ENCODE measurements around the gene HTR3D. TPM values are rescaled to one million over a fixed set of nuclear protein-coding genes. Genes with fewer than 3 reads are reported as not detected.
A peak's percentile ranks its signal among the peaks of the same experiment; 100 is the strongest.
"Not testable (repeated sequence)": the region's sequence is repeated elsewhere in the genome, so short reads cannot be mapped to it uniquely, and the experiment has no call there.

The HTR3D gene
- total and polyA plus RNA-seq, 2 experiments from 2014 or later = not detected

GRCh38 chr3:184017672-184018423 is 13.7 kb upstream of the HTR3D start, which contains the start of gene ABCC5:
TSS of gene ABCC5 (minus strand) at chr3:184017884. CDS start at chr3:184014392, 3,492 bp downstream.
- peak; percentile 31 for TF ChIP-seq CTCF (IDR thresholded peaks at IDR 0.05; ENCODE audit: low read depth, low read length)
- Histone ChIP-seq H3K27me3 (no peaks in the 10 kb centered on the region), H3K9me3 (ENCODE audit: low read depth) (no peaks in the 10 kb centered on the region), H3K27ac (peak within 1 kb of the TSS; percentile 93), H3K4me3 (peak within 1 kb of the TSS; percentile 92), H3K36me3 (peaks cover 7% of the 10 kb centered on the region), H3K4me1 (ENCODE audit: low read depth) (peaks cover 28% of the 10 kb centered on the region)
- DNase-seq (ENCODE audit: low read depth in 1 of 2, low spot score in 1 of 2) = peak; percentile 96

GRCh38 chr3:184018424-184018973 is 13.0 kb upstream of the HTR3D start:
- peaks cover 3% of the 10 kb centered on the region for H3K36me3 ChIP-seq
- peak overlapping the region; percentile 92 for H3K4me3 ChIP-seq
- H3K27me3 ChIP-seq = no peaks in the 10 kb centered on the region
- H3K27ac ChIP-seq = peak overlapping the region; percentile 88
- peaks cover 28% of the 10 kb centered on the region for H3K4me1 ChIP-seq (ENCODE audit: low read depth)
- no peak for TF ChIP-seq CTCF (IDR thresholded peaks at IDR 0.05; ENCODE audit: low read depth, low read length)
- no peaks in the 10 kb centered on the region for H3K9me3 ChIP-seq (ENCODE audit: low read depth)
- DNase-seq (ENCODE audit: low read depth in 1 of 2, low spot score in 1 of 2) = no peak

- DNase-seq (ENCODE audit: low read depth in 1 of 2, low spot score in 1 of 2) = no peak
- Histone ChIP-seq H3K27ac (no peak overlapping the region), H3K36me3 (no peaks in the 10 kb centered on the region), H3K4me1 (ENCODE audit: low read depth) (no peaks in the 10 kb centered on the region), H3K27me3 (no peaks in the 10 kb centered on the region), H3K4me3 (no peak overlapping the region), H3K9me3 (ENCODE audit: low read depth) (no peaks in the 10 kb centered on the region)
- no peak for TF ChIP-seq CTCF (IDR thresholded peaks at IDR 0.05; ENCODE audit: low read depth, low read length)
Measured at GRCh38 chr3:184022323-184022722, 9.2 kb upstream of the HTR3D start.

GRCh38 chr3:184025256-184025655 is 6.3 kb upstream of the HTR3D start:
- H3K36me3 ChIP-seq; H3K4me1 ChIP-seq (ENCODE audit: low read depth); DNase-seq (ENCODE audit: low read depth in 1 of 2, low spot score in 1 of 2); H3K4me3 ChIP-seq; H3K27me3 ChIP-seq; H3K27ac ChIP-seq; H3K9me3 ChIP-seq (ENCODE audit: low read depth): not testable (repeated sequence)

- not testable (repeated sequence) for H3K4me3 ChIP-seq; DNase-seq (ENCODE audit: low read depth in 1 of 2, low spot score in 1 of 2); H3K9me3 ChIP-seq (ENCODE audit: low read depth); H3K27ac ChIP-seq; H3K27me3 ChIP-seq; H3K4me1 ChIP-seq (ENCODE audit: low read depth); H3K36me3 ChIP-seq
Measured at GRCh38 chr3:184028275-184028890, 3.2 kb upstream of the HTR3D start.

GRCh38 chr3:184029443-184029842 is 2.1 kb upstream of the HTR3D start:
- no peak for TF ChIP-seq CTCF (IDR thresholded peaks at IDR 0.05; ENCODE audit: low read depth, low read length)
- H3K36me3 ChIP-seq = no peaks in the 10 kb centered on the region
- no peaks in the 10 kb centered on the region for H3K27me3 ChIP-seq
- DNase-seq (ENCODE audit: low read depth in 1 of 2, low spot score in 1 of 2) = no peak
- H3K9me3 ChIP-seq (ENCODE audit: low read depth) = no peaks in the 10 kb centered on the region
- no peak overlapping the region for H3K27ac ChIP-seq
- no peaks in the 10 kb centered on the region for H3K4me1 ChIP-seq (ENCODE audit: low read depth)
- no peak overlapping the region for H3K4me3 ChIP-seq
